ENCODE data around the gene COX7A2L.
A peak's percentile ranks its signal among the peaks of the same experiment; 100 is the strongest.
"Not testable (repeated sequence)": the region's sequence is repeated elsewhere in the genome, so short reads cannot be mapped to it uniquely, and the experiment has no call there.

COX7A2L gene

DNA sequence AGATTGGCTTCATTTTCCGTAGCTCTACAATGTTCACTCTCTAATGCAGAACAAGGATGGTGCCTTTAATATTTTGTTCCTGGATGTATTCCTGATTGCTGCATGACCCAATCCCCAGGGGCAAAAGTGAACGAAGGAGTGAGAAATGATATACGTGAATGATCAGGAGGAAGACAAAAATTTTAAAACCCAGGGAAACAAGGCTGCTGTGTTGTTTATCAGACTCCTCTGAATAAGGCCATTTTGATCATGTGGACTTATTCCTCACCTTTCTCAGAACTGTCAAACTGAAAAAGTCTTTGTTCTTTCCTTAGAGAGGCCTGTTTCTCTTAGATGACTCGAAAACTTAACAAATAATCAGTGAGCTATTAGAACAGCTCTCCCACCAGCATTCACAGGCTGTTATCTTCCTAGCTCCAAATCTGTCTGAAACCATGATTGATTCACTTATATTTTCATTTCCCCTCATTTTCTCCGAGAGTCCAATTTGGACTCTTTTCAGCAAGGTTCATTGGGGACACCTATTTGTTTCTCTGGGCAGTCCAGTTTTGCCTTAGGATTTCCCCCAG is 29.5 kb upstream of the COX7A2L start:
- TF ChIP-seq CTCF (conservative IDR thresholded peaks at IDR 0.05; ENCODE audit: low read length): no peak
- no peak for DNase-seq (ENCODE audit: low read depth)
- no peak overlapping the region for H3K4me3 ChIP-seq (ENCODE audit: low read length)

- H3K4me3 ChIP-seq (ENCODE audit: low read length): no peak overlapping the region
- TF ChIP-seq CTCF (conservative IDR thresholded peaks at IDR 0.05; ENCODE audit: low read length): peak; percentile 42
- DNase-seq (ENCODE audit: low read depth): no peak
Observed at GRCh38 chr2:42386682-42387081, 25.7 kb upstream of the COX7A2L start.

DNA sequence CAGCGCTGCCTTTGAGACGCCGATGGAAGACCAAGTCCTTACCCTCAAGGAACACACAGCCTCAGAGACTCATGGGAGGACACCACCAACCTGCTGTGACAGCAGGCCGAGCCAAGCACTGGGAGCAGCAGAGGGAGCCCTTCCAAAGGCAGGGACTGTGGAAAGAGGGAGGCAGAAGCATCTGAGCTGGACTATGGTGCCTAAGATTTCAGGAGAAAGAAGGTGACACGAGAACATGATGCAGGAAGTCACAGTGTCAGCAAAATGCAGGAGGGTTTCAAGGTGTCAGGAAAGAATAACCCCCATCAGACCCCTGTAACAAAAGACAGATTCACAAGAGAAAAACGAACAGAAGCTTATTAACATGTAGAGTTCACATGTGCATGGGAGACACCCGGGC is 24.2 kb upstream of the COX7A2L start:
- TF ChIP-seq CTCF (conservative IDR thresholded peaks at IDR 0.05; ENCODE audit: low read length): peak; percentile 12; the same call in 1 of the 2 replicates
- no peak for DNase-seq (ENCODE audit: low read depth)
- H3K4me3 ChIP-seq (ENCODE audit: low read length): no peak overlapping the region

- no peak overlapping the region for H3K4me3 ChIP-seq (ENCODE audit: low read length)
- no peak for DNase-seq (ENCODE audit: low read depth)
- no peak for TF ChIP-seq CTCF (conservative IDR thresholded peaks at IDR 0.05; ENCODE audit: low read length)
Observed at GRCh38 chr2:42383855-42384530, 23.0 kb upstream of the COX7A2L start.

DNA sequence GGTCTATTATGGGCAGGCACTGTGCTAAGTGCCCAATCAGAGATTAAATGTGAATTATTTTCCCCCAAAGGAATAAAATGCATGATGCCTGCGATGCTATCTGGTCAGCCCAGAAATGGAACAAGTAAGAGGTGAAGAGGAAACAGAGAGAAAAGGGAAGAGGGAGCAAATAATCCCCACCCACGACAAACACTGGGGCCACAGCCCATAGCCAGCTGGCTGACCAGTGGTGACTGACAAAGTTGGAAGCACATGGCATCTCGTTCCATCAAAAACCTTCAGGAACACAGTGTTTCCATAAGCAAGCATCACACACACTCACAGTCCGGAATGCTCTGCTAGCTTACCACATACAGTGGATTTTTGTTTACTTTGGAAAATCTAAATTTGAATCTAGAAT is 21.1 kb upstream of the COX7A2L start:
- no peak for DNase-seq (ENCODE audit: low read depth)
- no peak overlapping the region for H3K4me3 ChIP-seq (ENCODE audit: low read length)
- no peak for TF ChIP-seq CTCF (conservative IDR thresholded peaks at IDR 0.05; ENCODE audit: low read length)

- H3K4me3 ChIP-seq (ENCODE audit: low read length); DNase-seq (ENCODE audit: low read depth): not testable (repeated sequence)
Observed at GRCh38 chr2:42380026-42380425, 19.0 kb upstream of the COX7A2L start.

DNA sequence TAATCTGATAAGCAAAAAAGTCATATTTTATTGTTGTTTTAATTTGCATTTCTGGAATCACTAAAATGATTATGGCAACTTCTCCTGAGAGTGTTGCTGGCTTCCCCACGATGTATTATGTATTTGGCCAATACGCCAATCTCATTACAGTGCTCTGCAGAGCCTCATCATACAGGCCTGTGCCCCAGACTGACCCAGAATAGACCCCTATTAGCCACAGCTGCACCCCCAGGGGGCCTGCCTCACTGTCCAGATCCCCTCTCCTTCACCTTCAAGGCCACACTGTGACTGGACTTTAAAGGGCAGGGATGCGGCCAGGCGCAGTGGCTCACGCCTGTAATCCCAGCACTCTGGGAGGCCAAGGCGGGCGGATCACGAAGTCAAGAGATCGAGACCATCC is 17.4 kb upstream of the COX7A2L start:
- H3K4me3 ChIP-seq (ENCODE audit: low read length): no peak overlapping the region
- no peak for DNase-seq (ENCODE audit: low read depth)
- no peak for TF ChIP-seq CTCF (conservative IDR thresholded peaks at IDR 0.05; ENCODE audit: low read length)
